Measurements from ENCODE around the gene SORT1.

- TF ChIP-seq CTCF (conservative IDR thresholded peaks at IDR 0.05; ENCODE audit: low read length) (no peak), EZH2phosphoT487 (IDR thresholded peaks at IDR 0.05; ENCODE audit: borderline replicate concordance, low read depth, low read length) (no peak)
Observed at GRCh38 chr1:109316506-109316905, 81.2 kb downstream of the SORT1 start.
